Keratinocyte (primary cell): Measurements from ENCODE around the gene APBB2.

Experiments
- EZH2 ChIP-seq: IDR thresholded peaks from one replicate; pipeline ENCODE4 v1.6.1; 2012; ENCODE audit warnings: inconsistent platforms, mild to moderate bottlenecking, low read length, moderate library complexity
- TF ChIP-seq, protein P1 (sequence below), 3 experiments: IDR thresholded peaks in 1 of 3; conservative IDR thresholded peaks in 1 of 3; optimal IDR thresholded peaks in 1 of 3; 2 replicates in 2 of 3; 3 replicates in 1 of 3; pipeline versions ENCODE3 to v1.5.1; 2011; ENCODE audit warnings: low read length in 3 of 3, mild to moderate bottlenecking in 3 of 3, moderate library complexity in 2 of 3, control low read depth in 1 of 3, inconsistent platforms in 1 of 3; ENCODE audit not compliant: insufficient read depth in 2 of 3; ENCODE audit errors: extremely low read depth in 1 of 3

DNA sequence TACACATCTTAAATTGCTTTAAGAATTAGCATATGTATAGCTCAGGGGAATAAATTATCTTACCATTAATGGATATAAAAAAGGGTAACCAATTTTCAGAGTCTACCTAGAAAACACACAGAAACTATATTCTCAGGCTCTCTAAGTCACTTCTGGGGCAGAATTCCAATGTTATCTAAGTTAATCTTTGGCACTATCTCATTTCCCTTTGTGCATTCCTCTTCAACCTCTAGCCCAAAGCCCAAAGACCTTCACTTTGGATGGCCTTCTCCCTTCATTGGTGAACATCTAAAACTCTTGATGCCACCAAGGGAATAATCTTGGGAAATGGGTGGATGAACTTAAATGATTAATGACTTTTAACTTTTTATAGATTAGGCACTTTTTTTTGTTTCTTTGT lies 108.3 kb downstream of the APBB2 start:
- TF ChIP-seq, protein P1, sequence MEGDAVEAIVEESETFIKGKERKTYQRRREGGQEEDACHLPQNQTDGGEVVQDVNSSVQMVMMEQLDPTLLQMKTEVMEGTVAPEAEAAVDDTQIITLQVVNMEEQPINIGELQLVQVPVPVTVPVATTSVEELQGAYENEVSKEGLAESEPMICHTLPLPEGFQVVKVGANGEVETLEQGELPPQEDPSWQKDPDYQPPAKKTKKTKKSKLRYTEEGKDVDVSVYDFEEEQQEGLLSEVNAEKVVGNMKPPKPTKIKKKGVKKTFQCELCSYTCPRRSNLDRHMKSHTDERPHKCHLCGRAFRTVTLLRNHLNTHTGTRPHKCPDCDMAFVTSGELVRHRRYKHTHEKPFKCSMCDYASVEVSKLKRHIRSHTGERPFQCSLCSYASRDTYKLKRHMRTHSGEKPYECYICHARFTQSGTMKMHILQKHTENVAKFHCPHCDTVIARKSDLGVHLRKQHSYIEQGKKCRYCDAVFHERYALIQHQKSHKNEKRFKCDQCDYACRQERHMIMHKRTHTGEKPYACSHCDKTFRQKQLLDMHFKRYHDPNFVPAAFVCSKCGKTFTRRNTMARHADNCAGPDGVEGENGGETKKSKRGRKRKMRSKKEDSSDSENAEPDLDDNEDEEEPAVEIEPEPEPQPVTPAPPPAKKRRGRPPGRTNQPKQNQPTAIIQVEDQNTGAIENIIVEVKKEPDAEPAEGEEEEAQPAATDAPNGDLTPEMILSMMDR (optimal IDR thresholded peaks at IDR 0.05 in 1 of 3, IDR thresholded peaks at IDR 0.05 in 1 of 3, conservative IDR thresholded peaks at IDR 0.05 in 1 of 3; ENCODE audit: extremely low read depth in 1 of 3, insufficient read depth in 2 of 3, low read length in 3 of 3), result no peak
- no peak for TF ChIP-seq EZH2
